Measurements from ENCODE around the gene GAN. TPM values are rescaled to one million over a fixed set of nuclear protein-coding genes. Genes with fewer than 3 reads are reported as not detected.
A peak's percentile ranks its signal among the peaks of the same experiment; 100 is the strongest.
"Not testable (repeated sequence)": the region's sequence is repeated elsewhere in the genome, so short reads cannot be mapped to it uniquely, and the experiment has no call there.

Gene GAN
- total RNA-seq, 4 donors from 2014 or later: 8.7 to 12.8 (median 9.5) TPM

- no peaks in the 10 kb centered on the region for H3K9me3 ChIP-seq
- no peak overlapping the region for H3K4me3 ChIP-seq (replicated peaks in 1 of 3)
- intact Hi-C loops (cut with DNase I): loop anchor here (5.0 kb wide), 1 partner anchor 322 kb away; no protein-coding TSS in a partner anchor
- H3K4me1 ChIP-seq: peaks cover 4 to 7% of the 10 kb centered on the region in 2 donors
- H3K36me3 ChIP-seq: no peaks in the 10 kb centered on the region
- DNase-seq: no peak
- H3K27ac ChIP-seq: no peak overlapping the region
- H3K27me3 ChIP-seq: no peaks in the 10 kb centered on the region
- 95 to 100% methylated on average over 1 of the region's 1 CpG for WGBS, 2 donors
- TF ChIP-seq POLR2A (IDR thresholded peaks at IDR 0.05) (no peak), CTCF (IDR thresholded peaks at IDR 0.05) (no peak)
Observed at GRCh38 chr16:81399909-81400308, 85.1 kb downstream of the GAN start.

GRCh38 chr16:81401035-81401950, 86.5 kb downstream of the GAN start:
- Histone ChIP-seq H3K4me1 (peaks cover 4 to 7% of the 10 kb centered on the region in 2 donors), H3K27me3 (no peaks in the 10 kb centered on the region), H3K9me3 (no peaks in the 10 kb centered on the region), H3K27ac (no peak overlapping the region), H3K36me3 (no peaks in the 10 kb centered on the region), H3K4me3 (replicated peaks in 1 of 3) (no peak overlapping the region)
- 59 to 67% methylated on average over 15 to 18 of the region's 19 CpGs for WGBS, 2 donors
- DNase-seq: no peak
- TF ChIP-seq POLR2A (IDR thresholded peaks at IDR 0.05) (no peak), CTCF (IDR thresholded peaks at IDR 0.05) (no peak)
- intact Hi-C loops (cut with DNase I): loop anchor here (5.0 kb wide), 1 partner anchor 321 kb away; no protein-coding TSS in a partner anchor

DNA sequence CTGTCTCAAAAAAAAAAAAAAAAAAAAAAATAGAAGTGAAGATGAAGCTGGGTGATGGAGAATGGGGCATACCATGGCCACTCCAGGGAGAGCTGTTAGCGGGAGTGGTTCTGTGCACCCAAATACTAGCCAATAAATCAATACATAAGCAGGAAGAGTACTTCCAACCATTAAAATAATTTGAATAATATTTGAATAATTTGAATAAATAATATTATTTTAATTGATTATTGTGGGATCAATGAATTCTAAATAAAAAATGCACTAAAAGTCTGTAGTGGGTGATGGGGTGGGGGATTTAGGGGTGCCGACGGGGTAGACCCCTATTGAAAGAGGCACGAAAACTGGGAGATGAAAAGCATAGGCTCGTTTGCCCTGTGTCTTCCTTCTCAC, 88.4 kb downstream of the GAN start:
- intact Hi-C loops (cut with DNase I): loop anchor here (5.0 kb wide), 1 partner anchor 319 kb away; no protein-coding TSS in a partner anchor
- Histone ChIP-seq H3K27me3 (no peaks in the 10 kb centered on the region), H3K9me3 (no peaks in the 10 kb centered on the region), H3K4me1 (peaks cover 4 to 7% of the 10 kb centered on the region in 2 donors), H3K27ac (no peak overlapping the region), H3K36me3 (no peaks in the 10 kb centered on the region), H3K4me3 (replicated peaks in 1 of 3) (no peak overlapping the region)
- DNase-seq: no peak
- no peak for TF ChIP-seq CTCF (IDR thresholded peaks at IDR 0.05)
- TF ChIP-seq POLR2A (IDR thresholded peaks at IDR 0.05): no peak
- 21 to 23% methylated on average over 5 of the region's 5 CpGs for WGBS, 2 donors

DNA sequence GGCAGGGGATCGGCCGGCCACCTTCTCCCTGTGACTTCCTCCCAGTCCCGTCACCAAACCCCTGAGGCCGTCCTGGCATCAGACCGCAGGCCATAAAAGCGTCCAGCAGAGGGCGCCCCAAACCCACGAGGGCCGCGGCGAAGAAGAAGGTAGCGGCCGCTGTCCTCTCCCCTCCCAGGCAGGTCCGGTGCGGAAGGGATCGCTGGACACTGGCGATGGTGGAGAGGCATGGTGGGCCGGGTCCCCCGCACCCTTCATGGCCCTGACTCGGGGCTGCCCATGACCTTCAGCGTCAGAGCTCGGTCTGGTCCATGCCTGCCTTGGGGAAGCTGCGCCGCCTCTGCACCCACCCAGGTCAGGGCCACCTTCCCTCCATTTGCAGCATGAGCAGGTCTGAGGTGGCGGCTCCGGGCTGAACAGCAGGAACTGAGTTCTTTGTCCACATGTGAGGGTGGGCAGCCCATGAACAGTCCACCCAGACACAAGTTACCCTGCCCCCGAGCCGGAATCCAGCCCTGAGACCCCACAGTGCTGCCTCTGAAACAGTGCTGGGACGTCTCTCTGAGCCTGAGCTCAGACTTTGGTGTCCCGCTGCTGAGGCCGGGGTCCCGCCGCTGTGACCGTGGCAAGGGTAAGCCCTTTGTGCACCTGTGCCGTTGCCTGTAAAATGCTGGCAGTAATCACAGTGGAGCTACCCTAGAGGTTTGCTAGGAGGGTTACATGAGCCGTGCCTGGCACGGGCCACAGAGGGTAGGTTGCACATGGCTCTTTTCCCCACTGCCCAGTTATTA, 89.0 kb downstream of the GAN start:
- H3K4me3 ChIP-seq (replicated peaks in 1 of 3): no peak overlapping the region
- WGBS, 2 donors: 22 to 27% methylated on average over 25 to 29 of the region's 37 CpGs
- DNase-seq: peak; percentile 82 to 86
- H3K27ac ChIP-seq: no peak overlapping the region
- no peak for TF ChIP-seq POLR2A (IDR thresholded peaks at IDR 0.05)
- peak; percentile 87 to 98 (median 94) for TF ChIP-seq CTCF (IDR thresholded peaks at IDR 0.05)
- peaks cover 4 to 7% of the 10 kb centered on the region in 2 donors for H3K4me1 ChIP-seq
- H3K36me3 ChIP-seq: no peaks in the 10 kb centered on the region
- intact Hi-C loops (cut with DNase I): loop anchor here (5.0 kb wide), 1 partner anchor 319 kb away; no protein-coding TSS in a partner anchor
- H3K27me3 ChIP-seq: no peaks in the 10 kb centered on the region
- H3K9me3 ChIP-seq: no peaks in the 10 kb centered on the region

- intact Hi-C loops (cut with DNase I); H3K27me3 ChIP-seq; DNase-seq; H3K4me3 ChIP-seq (replicated peaks in 1 of 3); H3K9me3 ChIP-seq; H3K4me1 ChIP-seq; H3K27ac ChIP-seq; H3K36me3 ChIP-seq: not testable (repeated sequence)
- WGBS, 2 donors: 98 to 99% methylated on average over 2 of the region's 2 CpGs
Observed at GRCh38 chr16:81405002-81405401, 90.2 kb downstream of the GAN start.
